ENCODE results near the gene HSPA14.

DNA sequence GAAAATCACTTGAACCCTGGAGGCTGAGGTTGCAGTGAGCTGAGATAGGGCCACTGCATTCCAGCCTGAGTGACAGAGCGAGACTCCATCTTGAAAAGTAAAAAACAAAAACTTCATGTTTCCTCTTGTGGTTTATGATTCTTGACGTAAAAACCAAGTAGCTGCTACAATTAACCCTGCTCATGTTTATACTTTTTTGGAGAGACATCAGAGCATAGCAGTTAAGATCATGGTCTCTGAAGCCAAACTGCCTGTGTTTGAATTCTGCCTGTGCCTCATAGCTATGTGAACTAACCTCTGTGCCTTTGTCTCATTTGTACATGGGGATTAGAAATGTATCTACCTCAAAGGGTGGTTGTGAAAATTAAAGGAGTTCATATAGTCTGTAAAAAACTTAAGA, 67.8 kb downstream of the HSPA14 start:
- TF ChIP-seq, protein P1, sequence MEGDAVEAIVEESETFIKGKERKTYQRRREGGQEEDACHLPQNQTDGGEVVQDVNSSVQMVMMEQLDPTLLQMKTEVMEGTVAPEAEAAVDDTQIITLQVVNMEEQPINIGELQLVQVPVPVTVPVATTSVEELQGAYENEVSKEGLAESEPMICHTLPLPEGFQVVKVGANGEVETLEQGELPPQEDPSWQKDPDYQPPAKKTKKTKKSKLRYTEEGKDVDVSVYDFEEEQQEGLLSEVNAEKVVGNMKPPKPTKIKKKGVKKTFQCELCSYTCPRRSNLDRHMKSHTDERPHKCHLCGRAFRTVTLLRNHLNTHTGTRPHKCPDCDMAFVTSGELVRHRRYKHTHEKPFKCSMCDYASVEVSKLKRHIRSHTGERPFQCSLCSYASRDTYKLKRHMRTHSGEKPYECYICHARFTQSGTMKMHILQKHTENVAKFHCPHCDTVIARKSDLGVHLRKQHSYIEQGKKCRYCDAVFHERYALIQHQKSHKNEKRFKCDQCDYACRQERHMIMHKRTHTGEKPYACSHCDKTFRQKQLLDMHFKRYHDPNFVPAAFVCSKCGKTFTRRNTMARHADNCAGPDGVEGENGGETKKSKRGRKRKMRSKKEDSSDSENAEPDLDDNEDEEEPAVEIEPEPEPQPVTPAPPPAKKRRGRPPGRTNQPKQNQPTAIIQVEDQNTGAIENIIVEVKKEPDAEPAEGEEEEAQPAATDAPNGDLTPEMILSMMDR (IDR thresholded peaks at IDR 0.05) = no peak
- TF ChIP-seq POLR2AphosphoS5 (IDR thresholded peaks at IDR 0.05) = no peak
